Adipose tissue (tissue), 3 donors: ENCODE measurements around the gene TMEM44. TPM values are rescaled to one million over a fixed set of nuclear protein-coding genes. Genes with fewer than 3 reads are reported as not detected.
"Not testable (repeated sequence)": the region's sequence is repeated elsewhere in the genome, so short reads cannot be mapped to it uniquely, and the experiment has no call there.

ENCODE experiments used
- H3K27ac ChIP-seq: one replicate; pipeline ENCODE4 v1.5.1; 2013; ENCODE audit warnings: low read depth, low read length
- whole genome bisulfite sequencing, 3 donors: extraction: QIAGEN DNeasy Blood & Tissue Kit; methylation state at CpG; one replicate each; pipeline ENCODE4 v1.1.7; 2013; 5-methylcytosine and 5-hydroxymethylcytosine counted together
- polyA plus RNA-seq, 3 donors: library from polyadenylated mRNA; stranded (reverse); fragments of 200-250 nt; gene quantifications; one replicate each; pipeline ENCODE4 v1.2.3, GENCODE V29; 2013
- donor health status: healthy with polysubstance abuse.
- donor health status: Bipolar disorder and iron deficiency.
- donor health status: healthy.

Gene TMEM44
- polyA plus RNA-seq, 3 donors = 2.3 to 18.2 (median 9.1) TPM

DNA sequence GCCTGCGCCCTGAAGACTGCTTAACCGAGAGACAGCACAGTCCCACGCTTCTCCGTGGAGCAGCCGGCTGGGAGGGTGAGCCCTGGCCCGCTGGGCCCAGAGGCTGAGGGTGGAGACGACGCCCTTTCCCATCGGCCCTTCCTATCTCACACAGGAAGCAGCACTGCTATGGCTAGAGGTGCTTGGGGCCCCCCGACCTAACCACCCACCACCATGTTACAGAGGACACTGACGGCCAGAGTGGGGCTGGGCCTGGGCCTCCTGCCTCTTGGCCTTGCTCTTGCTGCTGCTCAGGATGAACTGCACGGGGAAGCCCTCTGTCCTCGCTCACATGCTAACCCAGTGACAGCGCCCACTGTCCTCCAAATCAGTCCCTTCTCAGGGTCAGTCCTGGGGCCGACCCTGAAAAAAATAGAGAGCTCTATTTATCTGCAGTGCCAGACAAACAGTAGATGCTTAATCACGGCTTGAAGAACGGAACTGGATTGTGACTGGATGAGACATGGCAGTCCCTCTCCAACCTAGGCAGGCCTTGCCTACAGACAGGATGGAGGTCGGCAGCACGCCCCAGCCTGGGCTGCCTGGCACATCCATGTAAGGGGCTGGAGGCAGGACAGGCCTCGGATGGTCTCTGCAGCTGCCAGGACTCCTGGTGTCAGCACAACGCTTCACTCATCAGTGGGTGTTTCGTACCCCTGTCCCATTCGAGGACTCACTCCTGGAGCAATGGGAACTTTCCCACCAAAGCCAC lies 14.2 kb downstream of the TMEM44 start:
- no peak overlapping the region for H3K27ac ChIP-seq
- 80 to 85% (median 81%) methylated on average over 23 of the region's 23 CpGs for WGBS, 3 donors

DNA sequence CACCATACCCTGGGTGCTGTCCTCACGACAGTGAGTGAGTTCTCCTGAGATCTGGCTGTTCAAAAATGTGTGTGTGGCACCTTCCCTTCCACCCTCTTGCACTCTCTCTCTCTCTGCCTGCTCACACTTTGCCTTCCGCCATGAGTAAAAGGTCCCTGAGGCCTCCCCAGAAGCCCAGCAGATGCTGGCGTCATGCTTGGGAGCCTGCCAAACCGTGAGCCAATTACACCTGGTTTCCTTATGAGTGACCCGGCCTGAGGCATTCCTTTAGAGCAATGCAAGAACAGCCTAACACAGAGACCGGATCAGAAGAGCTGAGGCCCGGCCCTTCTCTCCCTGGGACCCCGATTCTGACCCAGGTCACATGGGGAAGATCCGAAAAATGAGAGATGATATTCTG lies 15.4 kb downstream of the TMEM44 start:
- no peak overlapping the region for H3K27ac ChIP-seq
- WGBS, 3 donors = 82 to 89% (median 86%) methylated on average over 9 of the region's 9 CpGs

- no peak overlapping the region for H3K27ac ChIP-seq
- WGBS, 3 donors = 94 to 97% (median 94%) methylated on average over 11 to 14 of the region's 14 CpGs
Measured at GRCh38 chr3:194617143-194617671, 16.0 kb downstream of the TMEM44 start.

- 87 to 94% (median 91%) methylated on average over 11 of the region's 11 CpGs for WGBS, 3 donors
Measured at GRCh38 chr3:194615226-194615625, 18.0 kb downstream of the TMEM44 start.

GRCh38 chr3:194612221-194612620 lies 21.0 kb downstream of the TMEM44 start:
- WGBS, 3 donors = 45 to 77% (median 55%) methylated on average over 8 of the region's 8 CpGs

More at GRCh38 chr3:194615226-194615625, 18.0 kb downstream of the TMEM44 start:
- no peak overlapping the region for H3K27ac ChIP-seq

DNA sequence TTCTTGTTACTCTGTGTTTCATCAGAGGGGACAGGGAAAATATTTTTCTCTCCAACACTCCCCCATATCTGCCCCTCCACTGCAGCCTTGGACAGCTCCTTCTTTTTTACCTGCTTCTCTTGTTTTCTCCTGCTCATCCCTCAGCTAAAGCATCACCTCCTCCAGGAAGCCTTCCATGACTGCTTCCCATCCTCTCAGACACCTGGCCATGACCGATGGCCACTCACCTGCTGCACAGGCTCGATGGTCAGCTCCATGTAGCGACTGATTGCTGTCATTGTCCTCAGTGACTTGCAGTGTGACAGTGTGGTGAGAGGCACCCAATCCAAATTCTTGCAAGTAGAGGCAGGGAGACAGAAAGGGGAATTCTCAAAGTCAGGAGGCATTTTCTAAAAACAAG lies 22.5 kb downstream of the TMEM44 start:
- H3K27ac ChIP-seq = no peak overlapping the region
- 90 to 100% (median 98%) methylated on average over 3 of the region's 3 CpGs for WGBS, 3 donors

More at GRCh38 chr3:194612221-194612620, 21.0 kb downstream of the TMEM44 start:
- H3K27ac ChIP-seq = no peak overlapping the region

DNA sequence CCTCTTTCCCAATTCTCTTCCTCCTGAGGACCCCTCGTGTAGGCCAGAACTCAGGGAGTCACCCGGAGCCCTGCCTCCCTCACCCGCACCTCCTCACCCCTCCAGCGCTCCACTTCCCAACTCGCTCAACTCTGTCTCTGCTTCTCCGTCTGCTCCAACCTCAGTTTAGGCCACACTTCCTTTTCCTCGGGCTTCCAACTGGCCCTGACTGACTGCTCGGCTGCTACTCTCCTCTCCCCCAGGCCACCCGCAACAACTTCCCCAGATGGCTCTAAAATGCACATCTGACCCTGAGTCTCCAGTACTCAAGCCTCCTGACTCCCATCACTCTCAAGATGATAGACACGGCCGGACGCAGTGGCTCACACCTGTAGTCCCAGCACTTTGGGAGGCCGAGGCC lies 23.6 kb downstream of the TMEM44 start:
- no peak overlapping the region for H3K27ac ChIP-seq
- WGBS, 3 donors = 81 to 88% (median 82%) methylated on average over 12 to 13 of the region's 13 CpGs

GRCh38 chr3:194608981-194609380 lies 24.2 kb downstream of the TMEM44 start:
- H3K27ac ChIP-seq = no peak overlapping the region
- 86 to 91% (median 90%) methylated on average over 9 of the region's 9 CpGs for WGBS, 3 donors

DNA sequence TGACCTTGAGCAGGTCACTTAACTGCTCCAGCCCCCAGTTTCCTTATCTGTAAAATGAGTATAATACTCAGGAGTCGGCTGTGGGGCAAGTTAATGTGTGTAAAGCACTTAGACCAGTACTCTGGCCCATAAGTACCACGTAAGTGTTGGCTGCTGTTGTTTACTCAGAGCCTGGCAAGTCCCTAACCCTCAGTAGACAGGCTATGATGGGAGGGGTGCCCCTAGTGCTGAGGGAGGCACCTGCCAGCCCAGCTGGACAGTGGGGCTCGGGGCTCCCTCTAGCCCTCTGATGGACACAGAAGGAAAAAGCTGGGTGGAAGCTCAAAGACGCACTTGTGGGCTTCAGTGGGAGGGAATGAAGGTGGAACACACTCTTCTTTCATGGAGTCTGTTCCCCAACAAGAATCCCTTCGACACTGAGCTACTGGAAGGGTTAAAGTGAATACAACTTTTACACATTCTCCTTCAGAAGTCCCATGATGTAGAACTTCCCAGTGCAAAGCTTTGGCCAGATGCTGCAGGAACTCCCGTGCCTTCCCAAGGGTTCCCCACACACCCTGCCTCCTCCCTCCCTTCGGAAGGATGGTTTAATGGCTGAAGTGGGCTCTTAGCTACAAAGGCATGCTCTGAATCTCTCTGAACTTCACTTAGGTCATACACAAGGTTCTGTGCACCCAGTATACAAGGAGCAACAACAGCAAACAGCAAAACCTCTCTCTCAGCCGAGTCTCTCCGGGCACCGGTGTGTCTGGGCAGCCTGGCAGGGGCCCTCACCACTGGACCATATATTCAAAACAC lies 25.4 kb downstream of the TMEM44 start:
- 73 to 83% (median 82%) methylated on average over 10 of the region's 10 CpGs for WGBS, 3 donors
- no peak overlapping the region for H3K27ac ChIP-seq

DNA sequence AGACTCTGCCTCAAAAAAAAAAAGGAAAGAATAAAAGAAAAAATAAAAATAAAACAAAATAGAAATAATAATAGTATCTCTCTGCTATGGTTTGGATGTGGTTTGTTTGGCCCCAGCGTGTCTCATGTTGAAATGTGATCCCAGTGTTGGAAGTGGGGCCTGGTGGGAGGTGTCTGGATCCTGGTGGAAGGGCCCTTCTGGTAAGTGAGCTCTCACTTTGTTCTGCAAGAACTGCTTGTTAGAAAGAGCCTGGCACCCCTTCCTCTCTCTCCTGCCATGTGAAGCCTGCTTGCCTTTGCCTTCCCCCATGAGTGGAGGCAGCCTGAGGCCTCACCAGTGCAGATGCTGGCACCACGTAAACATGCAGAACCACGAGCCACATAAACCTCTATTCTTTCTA lies 26.3 kb downstream of the TMEM44 start:
- WGBS, 3 donors = 83 to 96% (median 93%) methylated on average over 3 of the region's 3 CpGs
- no peak overlapping the region for H3K27ac ChIP-seq

DNA sequence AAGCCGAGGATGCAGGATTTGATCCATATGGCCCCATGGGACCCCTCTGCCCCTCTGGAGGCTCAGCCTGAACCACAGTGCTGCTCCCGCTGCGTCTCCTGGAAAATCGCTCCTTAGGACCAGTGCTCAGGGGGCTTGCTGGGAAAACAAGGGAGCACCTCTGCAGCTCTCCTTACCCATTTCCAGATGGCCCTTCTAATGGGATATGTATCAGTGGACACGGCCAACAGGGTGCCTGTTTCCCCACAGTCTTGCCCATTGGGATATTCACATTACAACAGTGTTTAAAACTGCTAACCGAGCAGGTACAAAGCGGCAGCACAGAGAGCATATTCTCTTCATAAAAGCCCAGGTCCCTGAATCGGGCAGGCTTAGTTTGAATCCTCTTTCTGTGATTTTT lies 27.1 kb downstream of the TMEM44 start:
- WGBS, 3 donors = 81 to 91% (median 81%) methylated on average over 7 to 8 of the region's 8 CpGs
- H3K27ac ChIP-seq = no peak overlapping the region

GRCh38 chr3:194605314-194605713 lies 27.9 kb downstream of the TMEM44 start:
- WGBS, 3 donors = 86 to 91% (median 91%) methylated on average over 7 of the region's 7 CpGs
- not testable (repeated sequence) for H3K27ac ChIP-seq

- H3K27ac ChIP-seq = no peak overlapping the region
- 86 to 96% (median 87%) methylated on average over 2 of the region's 2 CpGs for WGBS, 3 donors
Measured at GRCh38 chr3:194604837-194605236, 28.4 kb downstream of the TMEM44 start.

DNA sequence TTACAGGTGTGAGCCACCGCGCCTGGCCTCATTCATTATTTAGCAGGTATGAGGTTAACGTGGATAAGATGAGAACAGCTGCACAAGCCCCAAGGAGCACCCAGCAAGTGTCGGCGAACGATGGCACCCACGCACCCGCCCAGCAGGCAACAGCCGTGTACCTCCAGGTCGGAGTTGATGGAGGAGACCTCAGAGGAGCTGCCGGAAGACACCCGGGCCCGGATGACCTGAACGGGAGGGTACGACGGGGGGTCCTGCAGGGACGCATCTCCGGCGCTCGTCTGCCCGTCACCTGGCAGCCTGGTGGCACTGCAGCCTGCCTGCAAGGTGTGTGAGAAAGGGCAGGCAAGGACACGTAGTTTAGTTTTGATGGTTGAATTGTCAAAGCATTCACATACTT lies 29.1 kb downstream of the TMEM44 start:
- H3K27ac ChIP-seq = no peak overlapping the region
- 87 to 96% (median 92%) methylated on average over 22 of the region's 22 CpGs for WGBS, 3 donors

- 74 to 90% (median 83%) methylated on average over 10 of the region's 10 CpGs for WGBS, 3 donors
- no peak overlapping the region for H3K27ac ChIP-seq
Measured at GRCh38 chr3:194602669-194603171, 30.5 kb downstream of the TMEM44 start.

GRCh38 chr3:194598771-194599557 lies 34.3 kb downstream of the TMEM44 start:
- no peak overlapping the region for H3K27ac ChIP-seq
- 74 to 83% (median 78%) methylated on average over 25 of the region's 25 CpGs for WGBS, 3 donors

DNA sequence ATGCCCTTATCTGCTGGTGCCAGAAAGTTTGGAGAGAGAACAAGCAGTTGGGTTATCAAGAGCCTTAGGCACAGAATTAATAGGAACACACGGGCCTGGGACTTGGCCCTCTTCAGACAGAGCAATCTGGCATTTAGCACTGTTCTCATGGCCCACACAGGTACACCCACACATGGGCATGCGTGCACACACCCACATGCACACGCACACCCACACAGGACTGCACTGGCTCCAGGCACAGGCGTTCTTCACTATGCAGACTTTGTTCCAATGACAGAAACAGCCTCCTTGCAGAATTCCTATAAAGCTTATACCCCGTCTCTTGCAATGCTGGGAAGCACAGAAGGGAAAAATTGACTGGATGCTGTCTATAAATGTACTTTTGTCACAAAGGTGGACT lies 36.3 kb downstream of the TMEM44 start:
- 73 to 84% (median 81%) methylated on average over 5 of the region's 5 CpGs for WGBS, 3 donors
- no peak overlapping the region for H3K27ac ChIP-seq
